HG03520 (cell line): ENCODE data around the gene SKAP2.

Source experiments
- ATAC-seq: cut with Tn5 transposase; IDR thresholded peaks from one replicate; pipeline ENCODE4 v1.9.1; 2021; ENCODE audit warnings: mild to moderate bottlenecking, moderate library complexity; ENCODE audit not compliant: unreplicated experiment

Gene SKAP2

GRCh38 chr7:26645121-26645520 lies 219.3 kb downstream of the SKAP2 start:
- no peak for ATAC-seq

GRCh38 chr7:26642416-26642815 lies 222.0 kb downstream of the SKAP2 start:
- no peak for ATAC-seq

- ATAC-seq = no peak
Measured at GRCh38 chr7:26639695-26640094, 224.7 kb downstream of the SKAP2 start.

GRCh38 chr7:26639111-26639510 lies 225.3 kb downstream of the SKAP2 start:
- no peak for ATAC-seq

- no peak for ATAC-seq
Measured at GRCh38 chr7:26638140-26638539, 226.2 kb downstream of the SKAP2 start.

GRCh38 chr7:26637610-26638009 lies 226.8 kb downstream of the SKAP2 start:
- ATAC-seq = no peak

- ATAC-seq = no peak
Measured at GRCh38 chr7:26636808-26637207, 227.6 kb downstream of the SKAP2 start.

- no peak for ATAC-seq
Measured at GRCh38 chr7:26633557-26633956, 230.8 kb downstream of the SKAP2 start.

- no peak for ATAC-seq
Measured at GRCh38 chr7:26631601-26632000, 232.8 kb downstream of the SKAP2 start.

GRCh38 chr7:26630941-26631580 lies 233.3 kb downstream of the SKAP2 start:
- no peak for ATAC-seq

- ATAC-seq = no peak
Measured at GRCh38 chr7:26630361-26630760, 234.0 kb downstream of the SKAP2 start.

GRCh38 chr7:26629696-26630095 lies 234.7 kb downstream of the SKAP2 start:
- no peak for ATAC-seq

GRCh38 chr7:26627891-26628341 lies 236.5 kb downstream of the SKAP2 start:
- no peak for ATAC-seq

- ATAC-seq = no peak
Measured at GRCh38 chr7:26627221-26627620, 237.2 kb downstream of the SKAP2 start.

GRCh38 chr7:26626687-26627086 lies 237.7 kb downstream of the SKAP2 start:
- ATAC-seq = no peak

GRCh38 chr7:26626156-26626555 lies 238.2 kb downstream of the SKAP2 start:
- ATAC-seq = no peak

- ATAC-seq = no peak
Measured at GRCh38 chr7:26625286-26625685, 239.1 kb downstream of the SKAP2 start.

- no peak for ATAC-seq
Measured at GRCh38 chr7:26624839-26625238, 239.6 kb downstream of the SKAP2 start.

- ATAC-seq = no peak
Measured at GRCh38 chr7:26624431-26624830, 240.0 kb downstream of the SKAP2 start.

GRCh38 chr7:26620352-26620751 lies 244.0 kb downstream of the SKAP2 start:
- no peak for ATAC-seq

GRCh38 chr7:26619348-26619984 lies 244.9 kb downstream of the SKAP2 start:
- ATAC-seq = no peak

- no peak for ATAC-seq
Measured at GRCh38 chr7:26618898-26619297, 245.5 kb downstream of the SKAP2 start.

GRCh38 chr7:26618449-26618848 lies 245.9 kb downstream of the SKAP2 start:
- ATAC-seq = no peak
